HepG2 (cell line): Measurements from ENCODE around the gene ADCY7. TPM values are rescaled to one million over a fixed set of nuclear protein-coding genes. Genes with fewer than 3 reads are reported as not detected.

Source experiments
- ASH2L ChIP-seq: fragments of 300-600, 200-600 bp; sonication (generic); IDR thresholded peaks from 2 replicates; pipeline ENCODE4 v1.7.0; 2017; ENCODE audit warnings: low read depth, mild to moderate bottlenecking, moderate library complexity, mixed read lengths, low read length; ENCODE audit not compliant: insufficient read length
- ATAD3A ChIP-seq: sonication (generic); formaldehyde crosslinking; IDR thresholded peaks from 2 replicates; pipeline ENCODE4 v1.4.0; 2020; ENCODE audit warnings: missing genetic modification reagents
- ELF4 ChIP-seq: sonication (generic); formaldehyde crosslinking; IDR thresholded peaks from 2 replicates; pipeline ENCODE4 v1.5.0; 2020; ENCODE audit warnings: missing genetic modification reagents, mild to moderate bottlenecking, moderate library complexity, borderline replicate concordance
- ETV6 ChIP-seq: sonication (generic); formaldehyde crosslinking; conservative IDR thresholded peaks from 2 replicates; pipeline ENCODE4 v1.4.0; 2020; ENCODE audit warnings: missing genetic modification reagents
- KDM1A ChIP-seq: IDR thresholded peaks from 2 replicates; pipeline ENCODE4 v1.6.1; 2016; ENCODE audit warnings: missing compliant biosample characterization
- KDM2A ChIP-seq: sonication (generic); formaldehyde crosslinking; IDR thresholded peaks from 2 replicates; pipeline ENCODE4 v1.4.0; 2020; ENCODE audit warnings: low read depth, missing genetic modification reagents, borderline replicate concordance
- NR2F6 ChIP-seq, 2 experiments: IDR thresholded peaks; 2 replicates each; pipeline ENCODE4 v1.6.1; 2016; ENCODE audit warnings: antibody characterized with exemption in 1 of 2, mild to moderate bottlenecking in 1 of 2
- SP140L ChIP-seq: sonication (generic); formaldehyde crosslinking; IDR thresholded peaks from 2 replicates; pipeline ENCODE4 v1.4.0; 2020; ENCODE audit warnings: missing genetic modification reagents, borderline replicate concordance
- TEAD3 ChIP-seq: optimal IDR thresholded peaks from 2 replicates; pipeline ENCODE3; 2016; ENCODE audit warnings: borderline replicate concordance
- ZNF143 ChIP-seq: sonication (generic); formaldehyde crosslinking; IDR thresholded peaks from 2 replicates; pipeline ENCODE4 v1.4.0; 2020; ENCODE audit warnings: missing genetic modification reagents
- ZNF367 ChIP-seq: sonication (generic); formaldehyde crosslinking; IDR thresholded peaks from 2 replicates; pipeline ENCODE4 v1.4.0; 2020; ENCODE audit warnings: missing genetic modification reagents, borderline replicate concordance
- ZNF383 ChIP-seq: sonication (generic); formaldehyde crosslinking; IDR thresholded peaks from 2 replicates; pipeline ENCODE4 v1.4.0; 2020; ENCODE audit warnings: missing genetic modification reagents, mild to moderate bottlenecking, borderline replicate concordance
- ZNF616 ChIP-seq: sonication (generic); formaldehyde crosslinking; IDR thresholded peaks from 2 replicates; pipeline ENCODE4 v1.5.0; 2020; ENCODE audit warnings: low read depth, mild to moderate bottlenecking, missing genetic modification reagents
- ZNF768 ChIP-seq: sonication (generic); formaldehyde crosslinking; IDR thresholded peaks from 2 replicates; pipeline ENCODE4 v1.4.0; 2020; ENCODE audit warnings: missing genetic modification reagents
- ZNF879 ChIP-seq: sonication (generic); formaldehyde crosslinking; IDR thresholded peaks from 2 replicates; pipeline ENCODE4 v1.8.1; 2023; ENCODE audit warnings: missing genetic modification reagents
- polyA plus RNA-seq, 8 experiments: library from polyadenylated mRNA; depleted of rRNA in 3 of 8; stranded (reverse) in 7 of 8; unstranded in 1 of 8; fragments of >200 nt; fragmentation: Illumina TruSeq in 4 of 8; extraction: Trizol in 4 of 8; gene quantifications; 2 replicates each; pipeline versions ENCODE4 v1.2.1 to v1.2.3, GENCODE V29; 2011 to 2016; ENCODE audit warnings: low read depth in 4 of 8, missing spikeins in 1 of 8, mixed read lengths in 1 of 8; ENCODE audit not compliant: insufficient read depth in 1 of 8
- total RNA-seq, 5 experiments: library from RNA; depleted of rRNA; stranded (reverse); fragments of >200 nt; fragmentation: Illumina TruSeq; extraction: Trizol; gene quantifications; 2 replicates each; pipeline ENCODE4 v1.2.3, GENCODE V29; 2016; ENCODE audit warnings: low read depth in 1 of 5
- TF ChIP-seq, protein P1 (sequence below): sonication (generic); formaldehyde crosslinking; IDR thresholded peaks from 2 replicates; pipeline ENCODE4 v1.4.0; 2020; ENCODE audit warnings: missing genetic modification reagents
- TF ChIP-seq, protein P2 (sequence below): sonication (generic); formaldehyde crosslinking; IDR thresholded peaks from 2 replicates; pipeline ENCODE4 v1.9.0; 2022; ENCODE audit warnings: missing genetic modification reagents, mild to moderate bottlenecking, borderline replicate concordance
- TF ChIP-seq, protein P3 (sequence below): sonication (generic); formaldehyde crosslinking; IDR thresholded peaks from 2 replicates; pipeline ENCODE4 v1.4.0; 2020; ENCODE audit warnings: low read depth, mild to moderate bottlenecking, missing genetic modification reagents
- TF ChIP-seq, protein P4 (sequence below): sonication (generic); IDR thresholded peaks from 2 replicates; pipeline ENCODE4 v1.6.1; 2016; ENCODE audit warnings: low read depth, borderline replicate concordance

The ADCY7 gene
- total and polyA plus RNA-seq, 2 of the 13 experiments (the other 11 are each of a cell fraction or from before 2014, with no cell fraction given): 2.2 to 4.3 TPM

DNA sequence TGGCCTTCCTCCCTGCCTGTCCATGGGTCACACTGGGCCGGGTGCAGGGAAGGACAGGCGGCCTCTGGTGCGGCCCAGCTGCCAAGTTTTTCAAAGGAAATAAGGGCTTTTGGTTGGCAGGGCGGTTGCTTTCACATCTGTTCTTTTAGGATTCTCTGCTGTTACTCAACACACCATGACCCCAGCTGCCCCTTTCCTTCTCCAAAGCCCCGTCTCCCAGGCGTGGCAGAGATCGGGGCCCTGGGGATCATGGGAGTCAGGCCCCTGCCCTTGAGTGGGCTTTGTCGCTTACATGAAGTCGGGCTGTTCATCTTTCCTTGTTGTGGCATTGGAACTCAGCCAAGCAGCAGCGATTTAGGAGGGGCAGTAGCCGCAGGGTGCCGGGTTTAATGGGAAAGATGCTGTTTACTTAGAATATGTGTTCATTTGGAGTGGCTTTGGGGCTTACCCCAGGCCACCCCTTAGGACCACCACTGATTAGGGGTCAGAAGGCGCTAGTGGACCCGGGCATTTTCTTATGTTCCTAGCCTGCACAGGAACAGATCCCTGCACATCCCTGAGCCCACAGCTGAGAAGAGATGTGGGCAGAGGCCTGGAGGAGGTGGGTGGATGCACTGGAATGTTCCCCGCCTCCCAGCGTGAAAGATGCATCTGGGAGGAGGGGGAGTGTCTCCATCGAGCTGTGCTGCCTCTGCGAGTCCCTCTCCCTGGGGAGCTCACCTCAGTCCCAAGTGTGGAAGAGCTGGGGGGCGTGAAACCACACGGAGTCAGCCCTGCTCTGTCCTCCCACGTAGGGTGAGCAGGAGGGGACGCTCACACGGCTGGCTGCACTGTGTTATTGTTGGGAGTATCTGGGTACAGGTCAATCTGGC lies 6.8 kb upstream of the ADCY7 start (continued):
- TF ChIP-seq, protein P1, sequence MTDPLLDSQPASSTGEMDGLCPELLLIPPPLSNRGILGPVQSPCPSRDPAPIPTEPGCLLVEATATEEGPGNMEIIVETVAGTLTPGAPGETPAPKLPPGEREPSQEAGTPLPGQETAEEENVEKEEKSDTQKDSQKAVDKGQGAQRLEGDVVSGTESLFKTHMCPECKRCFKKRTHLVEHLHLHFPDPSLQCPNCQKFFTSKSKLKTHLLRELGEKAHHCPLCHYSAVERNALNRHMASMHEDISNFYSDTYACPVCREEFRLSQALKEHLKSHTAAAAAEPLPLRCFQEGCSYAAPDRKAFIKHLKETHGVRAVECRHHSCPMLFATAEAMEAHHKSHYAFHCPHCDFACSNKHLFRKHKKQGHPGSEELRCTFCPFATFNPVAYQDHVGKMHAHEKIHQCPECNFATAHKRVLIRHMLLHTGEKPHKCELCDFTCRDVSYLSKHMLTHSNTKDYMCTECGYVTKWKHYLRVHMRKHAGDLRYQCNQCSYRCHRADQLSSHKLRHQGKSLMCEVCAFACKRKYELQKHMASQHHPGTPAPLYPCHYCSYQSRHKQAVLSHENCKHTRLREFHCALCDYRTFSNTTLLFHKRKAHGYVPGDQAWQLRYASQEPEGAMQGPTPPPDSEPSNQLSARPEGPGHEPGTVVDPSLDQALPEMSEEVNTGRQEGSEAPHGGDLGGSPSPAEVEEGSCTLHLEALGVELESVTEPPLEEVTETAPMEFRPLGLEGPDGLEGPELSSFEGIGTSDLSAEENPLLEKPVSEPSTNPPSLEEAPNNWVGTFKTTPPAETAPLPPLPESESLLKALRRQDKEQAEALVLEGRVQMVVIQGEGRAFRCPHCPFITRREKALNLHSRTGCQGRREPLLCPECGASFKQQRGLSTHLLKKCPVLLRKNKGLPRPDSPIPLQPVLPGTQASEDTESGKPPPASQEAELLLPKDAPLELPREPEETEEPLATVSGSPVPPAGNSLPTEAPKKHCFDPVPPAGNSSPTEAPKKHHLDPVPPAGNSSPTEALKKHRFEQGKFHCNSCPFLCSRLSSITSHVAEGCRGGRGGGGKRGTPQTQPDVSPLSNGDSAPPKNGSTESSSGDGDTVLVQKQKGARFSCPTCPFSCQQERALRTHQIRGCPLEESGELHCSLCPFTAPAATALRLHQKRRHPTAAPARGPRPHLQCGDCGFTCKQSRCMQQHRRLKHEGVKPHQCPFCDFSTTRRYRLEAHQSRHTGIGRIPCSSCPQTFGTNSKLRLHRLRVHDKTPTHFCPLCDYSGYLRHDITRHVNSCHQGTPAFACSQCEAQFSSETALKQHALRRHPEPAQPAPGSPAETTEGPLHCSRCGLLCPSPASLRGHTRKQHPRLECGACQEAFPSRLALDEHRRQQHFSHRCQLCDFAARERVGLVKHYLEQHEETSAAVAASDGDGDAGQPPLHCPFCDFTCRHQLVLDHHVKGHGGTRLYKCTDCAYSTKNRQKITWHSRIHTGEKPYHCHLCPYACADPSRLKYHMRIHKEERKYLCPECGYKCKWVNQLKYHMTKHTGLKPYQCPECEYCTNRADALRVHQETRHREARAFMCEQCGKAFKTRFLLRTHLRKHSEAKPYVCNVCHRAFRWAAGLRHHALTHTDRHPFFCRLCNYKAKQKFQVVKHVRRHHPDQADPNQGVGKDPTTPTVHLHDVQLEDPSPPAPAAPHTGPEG (CRISPR knock-in tag): no peak
- TF ChIP-seq ATAD3A (CRISPR knock-in tag) (no peak), NR2F6 (IDR thresholded peaks at IDR 0.05) (no peak), NR2F6 (CRISPR knock-in tag; IDR thresholded peaks at IDR 0.05) (peak; percentile 35; the same call in 1 of the 2 replicates), ZNF367 (no peak), ASH2L (no peak), TEAD3 (CRISPR knock-in tag) (peak; percentile 27), ELF4 (CRISPR knock-in tag) (no peak), ZNF143 (CRISPR knock-in tag) (peak; percentile 58; the same call in 1 of the 2 replicates), ETV6 (CRISPR knock-in tag) (no peak), ZNF616 (no peak), SP140L (CRISPR knock-in tag) (no peak), ZNF879 (no peak), ZNF383 (no peak), ZNF768 (CRISPR knock-in tag) (0 out of 2 replicates have a peak, but pooled peaks have one; percentile 37), KDM1A (0 out of 2 replicates have a peak, but pooled peaks have one; percentile 6), KDM2A (CRISPR knock-in tag) (0 out of 2 replicates have a peak, but pooled peaks have one; percentile 31)
- TF ChIP-seq, protein P2, sequence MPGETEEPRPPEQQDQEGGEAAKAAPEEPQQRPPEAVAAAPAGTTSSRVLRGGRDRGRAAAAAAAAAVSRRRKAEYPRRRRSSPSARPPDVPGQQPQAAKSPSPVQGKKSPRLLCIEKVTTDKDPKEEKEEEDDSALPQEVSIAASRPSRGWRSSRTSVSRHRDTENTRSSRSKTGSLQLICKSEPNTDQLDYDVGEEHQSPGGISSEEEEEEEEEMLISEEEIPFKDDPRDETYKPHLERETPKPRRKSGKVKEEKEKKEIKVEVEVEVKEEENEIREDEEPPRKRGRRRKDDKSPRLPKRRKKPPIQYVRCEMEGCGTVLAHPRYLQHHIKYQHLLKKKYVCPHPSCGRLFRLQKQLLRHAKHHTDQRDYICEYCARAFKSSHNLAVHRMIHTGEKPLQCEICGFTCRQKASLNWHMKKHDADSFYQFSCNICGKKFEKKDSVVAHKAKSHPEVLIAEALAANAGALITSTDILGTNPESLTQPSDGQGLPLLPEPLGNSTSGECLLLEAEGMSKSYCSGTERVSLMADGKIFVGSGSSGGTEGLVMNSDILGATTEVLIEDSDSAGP (CRISPR knock-in tag): no peak
- TF ChIP-seq, protein P3, sequence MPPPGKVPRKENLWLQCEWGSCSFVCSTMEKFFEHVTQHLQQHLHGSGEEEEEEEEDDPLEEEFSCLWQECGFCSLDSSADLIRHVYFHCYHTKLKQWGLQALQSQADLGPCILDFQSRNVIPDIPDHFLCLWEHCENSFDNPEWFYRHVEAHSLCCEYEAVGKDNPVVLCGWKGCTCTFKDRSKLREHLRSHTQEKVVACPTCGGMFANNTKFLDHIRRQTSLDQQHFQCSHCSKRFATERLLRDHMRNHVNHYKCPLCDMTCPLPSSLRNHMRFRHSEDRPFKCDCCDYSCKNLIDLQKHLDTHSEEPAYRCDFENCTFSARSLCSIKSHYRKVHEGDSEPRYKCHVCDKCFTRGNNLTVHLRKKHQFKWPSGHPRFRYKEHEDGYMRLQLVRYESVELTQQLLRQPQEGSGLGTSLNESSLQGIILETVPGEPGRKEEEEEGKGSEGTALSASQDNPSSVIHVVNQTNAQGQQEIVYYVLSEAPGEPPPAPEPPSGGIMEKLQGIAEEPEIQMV (CRISPR knock-in tag): no peak
- TF ChIP-seq, protein P4, sequence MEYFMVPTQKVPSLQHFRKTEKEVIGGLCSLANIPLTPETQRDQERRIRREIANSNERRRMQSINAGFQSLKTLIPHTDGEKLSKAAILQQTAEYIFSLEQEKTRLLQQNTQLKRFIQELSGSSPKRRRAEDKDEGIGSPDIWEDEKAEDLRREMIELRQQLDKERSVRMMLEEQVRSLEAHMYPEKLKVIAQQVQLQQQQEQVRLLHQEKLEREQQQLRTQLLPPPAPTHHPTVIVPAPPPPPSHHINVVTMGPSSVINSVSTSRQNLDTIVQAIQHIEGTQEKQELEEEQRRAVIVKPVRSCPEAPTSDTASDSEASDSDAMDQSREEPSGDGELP: 0 out of 2 replicates have a peak, but pooled peaks have one; percentile 12
